ENCODE results near the gene CYB561. TPM values are rescaled to one million over a fixed set of nuclear protein-coding genes. Genes with fewer than 3 reads are reported as not detected.

Gene CYB561
- total and polyA plus RNA-seq, 9 of the 15 experiments (the other 6 are each of a cell fraction or from before 2014, with no cell fraction given), result 4.0 to 30.8 (median 17.4) TPM

GRCh38 chr17:63455417-63455816 lies 9.3 kb upstream of the CYB561 start:
- 12% methylated on average over 4 of the region's 4 CpGs for WGBS (ENCODE audit: insufficient coverage, low coverage, missing lambda C conversion rate)
- Histone ChIP-seq H3K79me2 (ENCODE audit: control insufficient read depth, insufficient read depth, low read length) (no peaks in the 10 kb centered on the region), H3K9ac (ENCODE audit: insufficient read depth in 1 of 2, low read depth in 2 of 2, low read length in 2 of 2) (no peak overlapping the region), H3K4me1 (replicated peaks in 1 of 2; ENCODE audit: control insufficient read depth in 2 of 2, insufficient read depth in 2 of 2, low read length in 2 of 2) (peaks cover 17 to 26% of the 10 kb centered on the region in 2 experiments; a peak in 4 of 5 replicates), H3K9me3 (replicated peaks; ENCODE audit: control insufficient read depth, insufficient read depth, low read depth, low read length) (no peaks in the 10 kb centered on the region), H3K9me1 (ENCODE audit: control insufficient read depth, insufficient read depth, low read length) (no peaks in the 10 kb centered on the region), H3K27ac (ENCODE audit: extremely low read depth, low read depth, low read length) (no peak overlapping the region), H3K36me3 (ENCODE audit: control insufficient read depth, insufficient read depth, low read length) (no peaks in the 10 kb centered on the region), H4K20me1 (replicated peaks; ENCODE audit: control insufficient read depth, insufficient read depth, low read length) (no peaks in the 10 kb centered on the region), H3K4me2 (ENCODE audit: insufficient read depth, low read length) (no peak overlapping the region), H2AFZ (ENCODE audit: low read depth, low read length) (no peak overlapping the region), H3K4me3 (no peak overlapping the region), H3K27me3 (ENCODE audit: control insufficient read depth in 2 of 2, insufficient read depth in 2 of 2, low read length in 2 of 2) (no peaks in the 10 kb centered on the region)
- peak; percentile 14; the same call in 1 of the 3 replicates for ATAC-seq
- in situ Hi-C loops (cut with MboI), result no loop called here
- no TSS peak for BruUV-seq (replicated peaks)
- no peak for DNase-seq (ENCODE audit: extremely low read depth in 1 of 4, low spot score in 3 of 4)
- intact Hi-C loops (cut with micrococcal nuclease), result no loop called here
- CTCF ChIA-PET (ENCODE audit: low intra/inter-chr PET ratio), result no interaction called here
- FAIRE-seq, result peak; percentile 70
- POLR2A ChIA-PET, result interaction anchor here (0.8 to 2.2 kb wide), 4 partner anchors 13 to 30 kb away, joined by 3 to 4 read pairs (median 3); no protein-coding TSS in a partner anchor
- TF ChIP-seq ZNF79 (CRISPR knock-in tag; IDR thresholded peaks at IDR 0.05; ENCODE audit: low read depth) (no peak), NONO (IDR thresholded peaks at IDR 0.05; ENCODE audit: low read depth in 2 of 2, low read length in 1 of 2) (no peak), EP400 (IDR thresholded peaks at IDR 0.05) (no peak), PRPF4 (IDR thresholded peaks at IDR 0.05; ENCODE audit: insufficient read depth, low read depth, low read length, poor library complexity, severe bottlenecking) (no peak), KLF10 (CRISPR knock-in tag; IDR thresholded peaks at IDR 0.05) (no peak), THRAP3 (IDR thresholded peaks at IDR 0.05; ENCODE audit: borderline replicate concordance) (no peak), BCLAF1 (IDR thresholded peaks at IDR 0.05; ENCODE audit: borderline replicate concordance in 1 of 2, control insufficient read depth in 1 of 2, low read depth in 2 of 2, low read length in 1 of 2) (no peak), ARID3A (IDR thresholded peaks at IDR 0.05; ENCODE audit: borderline replicate concordance, low read depth, low read length) (no peak), SPI1 (IDR thresholded peaks at IDR 0.05; ENCODE audit: borderline replicate concordance, low read depth, low read length) (no peak), SP1 (CRISPR knock-in tag; IDR thresholded peaks at IDR 0.05) (no peak), BRD9 (IDR thresholded peaks at IDR 0.05; ENCODE audit: low read depth, partially characterized antibody) (no peak)
- TF ChIP-seq, protein P1, sequence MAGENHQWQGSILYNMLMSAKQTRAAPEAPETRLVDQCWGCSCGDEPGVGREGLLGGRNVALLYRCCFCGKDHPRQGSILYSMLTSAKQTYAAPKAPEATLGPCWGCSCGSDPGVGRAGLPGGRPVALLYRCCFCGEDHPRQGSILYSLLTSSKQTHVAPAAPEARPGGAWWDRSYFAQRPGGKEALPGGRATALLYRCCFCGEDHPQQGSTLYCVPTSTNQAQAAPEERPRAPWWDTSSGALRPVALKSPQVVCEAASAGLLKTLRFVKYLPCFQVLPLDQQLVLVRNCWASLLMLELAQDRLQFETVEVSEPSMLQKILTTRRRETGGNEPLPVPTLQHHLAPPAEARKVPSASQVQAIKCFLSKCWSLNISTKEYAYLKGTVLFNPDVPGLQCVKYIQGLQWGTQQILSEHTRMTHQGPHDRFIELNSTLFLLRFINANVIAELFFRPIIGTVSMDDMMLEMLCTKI (IDR thresholded peaks at IDR 0.05; ENCODE audit: partially characterized antibody), result no peak
- TF ChIP-seq, protein P2, sequence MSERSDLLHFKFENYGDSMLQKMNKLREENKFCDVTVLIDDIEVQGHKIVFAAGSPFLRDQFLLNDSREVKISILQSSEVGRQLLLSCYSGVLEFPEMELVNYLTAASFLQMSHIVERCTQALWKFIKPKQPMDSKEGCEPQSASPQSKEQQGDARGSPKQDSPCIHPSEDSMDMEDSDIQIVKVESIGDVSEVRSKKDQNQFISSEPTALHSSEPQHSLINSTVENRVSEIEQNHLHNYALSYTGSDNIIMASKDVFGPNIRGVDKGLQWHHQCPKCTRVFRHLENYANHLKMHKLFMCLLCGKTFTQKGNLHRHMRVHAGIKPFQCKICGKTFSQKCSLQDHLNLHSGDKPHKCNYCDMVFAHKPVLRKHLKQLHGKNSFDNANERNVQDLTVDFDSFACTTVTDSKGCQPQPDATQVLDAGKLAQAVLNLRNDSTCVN (CRISPR knock-in tag; IDR thresholded peaks at IDR 0.05), result no peak
- TF ChIP-seq, protein P3, sequence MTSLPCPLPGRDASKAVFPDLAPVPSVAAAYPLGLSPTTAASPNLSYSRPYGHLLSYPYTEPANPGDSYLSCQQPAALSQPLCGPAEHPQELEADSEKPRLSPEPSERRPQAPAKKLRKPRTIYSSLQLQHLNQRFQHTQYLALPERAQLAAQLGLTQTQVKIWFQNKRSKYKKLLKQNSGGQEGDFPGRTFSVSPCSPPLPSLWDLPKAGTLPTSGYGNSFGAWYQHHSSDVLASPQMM (CRISPR knock-in tag; IDR thresholded peaks at IDR 0.05), result no peak
